Osteoblast (primary cell): Measurements from ENCODE around the gene RHOF. TPM values are rescaled to one million over a fixed set of nuclear protein-coding genes. Genes with fewer than 3 reads are reported as not detected.

Experiments
- DNase-seq: peaks from one replicate; pipeline ENCODE4 v3.0.0; 2011; ENCODE audit warnings: low spot score, mixed read lengths; ENCODE audit not compliant: insufficient read length; ENCODE audit errors: missing footprints
- H2AFZ ChIP-seq: 2 replicates; pipeline ENCODE4 v1.6.0; 2011; ENCODE audit warnings: mild to moderate bottlenecking, low read length
- H3K27ac ChIP-seq: 2 replicates; pipeline ENCODE4 v1.5.1; 2011; ENCODE audit warnings: mild to moderate bottlenecking, low read depth, low read length, moderate library complexity
- H3K27me3 ChIP-seq: 2 replicates; pipeline ENCODE4 v1.6.0; 2012; ENCODE audit warnings: mild to moderate bottlenecking, control low read depth, inconsistent platforms, low read length, moderate library complexity; ENCODE audit not compliant: insufficient read depth
- H3K36me3 ChIP-seq: 2 replicates; pipeline ENCODE4 v1.5.1; 2011; ENCODE audit warnings: mild to moderate bottlenecking, low read length, control low read depth, moderate library complexity; ENCODE audit not compliant: insufficient read depth
- H3K4me1 ChIP-seq: 2 replicates; pipeline ENCODE4 v1.5.1; 2011; ENCODE audit warnings: mild to moderate bottlenecking, low read length, control low read depth, moderate library complexity; ENCODE audit not compliant: insufficient read depth
- H3K4me2 ChIP-seq: 2 replicates; pipeline ENCODE4 v1.6.0; 2011; ENCODE audit warnings: mild to moderate bottlenecking, low read length; ENCODE audit not compliant: insufficient read depth
- H3K4me3 ChIP-seq: fragments of 200-600 bp; sonication (generic); 3 replicates; pipeline ENCODE4 v1.5.1; 2012; ENCODE audit warnings: mild to moderate bottlenecking, low read length, inconsistent platforms; ENCODE audit not compliant: insufficient read depth
- H3K79me2 ChIP-seq: 2 replicates; pipeline ENCODE4 v1.6.0; 2012; ENCODE audit warnings: mild to moderate bottlenecking, low read length, control low read depth, inconsistent platforms; ENCODE audit not compliant: insufficient read depth
- H3K9me3 ChIP-seq: 2 replicates; pipeline ENCODE4 v1.5.1; 2011; ENCODE audit warnings: low read depth, low read length, control low read depth
- H4K20me1 ChIP-seq: 2 replicates; pipeline ENCODE4 v1.6.0; 2012; ENCODE audit warnings: mild to moderate bottlenecking, low read length, control low read depth; ENCODE audit not compliant: insufficient read depth
- CTCF ChIP-seq: IDR thresholded peaks from 2 replicates; pipeline ENCODE4 v1.5.1; 2011; ENCODE audit warnings: mild to moderate bottlenecking, low read depth, low read length, moderate library complexity; ENCODE audit errors: extremely low read depth
- total RNA-seq: library from RNA; depleted of rRNA; stranded (reverse); fragments of >200 nt; gene quantifications from 2 replicates; pipeline ENCODE4 v1.2.3, GENCODE V29; 2012

The RHOF gene
- total RNA-seq, 1 donor = 8.3 TPM

- no peak for DNase-seq
- Histone ChIP-seq H3K4me3 (peak overlapping the region; percentile 86), H3K27ac (peak overlapping the region; percentile 56), H3K4me1 (peaks cover 39% of the 10 kb centered on the region), H4K20me1 (peaks cover 36% of the 10 kb centered on the region), H3K79me2 (peaks cover 80% of the 10 kb centered on the region), H3K9me3 (no peaks in the 10 kb centered on the region), H3K27me3 (no peaks in the 10 kb centered on the region), H3K36me3 (peaks cover 37% of the 10 kb centered on the region), H3K4me2 (peak overlapping the region; percentile 99), H2AFZ (no peak overlapping the region)
- TF ChIP-seq CTCF = no peak
Measured at GRCh38 chr12:121806009-121806545, 12.6 kb upstream of the RHOF start.

- peaks cover 75% of the 10 kb centered on the region for H3K79me2 ChIP-seq
- H3K4me2 ChIP-seq = peak overlapping the region; percentile 99
- H3K9me3 ChIP-seq = no peaks in the 10 kb centered on the region
- TF ChIP-seq CTCF = no peak
- peak overlapping the region; percentile 86 for H3K4me3 ChIP-seq
- H4K20me1 ChIP-seq = peaks cover 29% of the 10 kb centered on the region
- DNase-seq = peak; percentile 93
- H3K27ac ChIP-seq = peak overlapping the region; percentile 56
- H3K4me1 ChIP-seq = peaks cover 36% of the 10 kb centered on the region
- peaks cover 30% of the 10 kb centered on the region for H3K36me3 ChIP-seq
- no peak overlapping the region for H2AFZ ChIP-seq
- H3K27me3 ChIP-seq = no peaks in the 10 kb centered on the region
Measured at GRCh38 chr12:121805171-121806008, 11.9 kb upstream of the RHOF start.

GRCh38 chr12:121804417-121805111, 11.1 kb upstream of the RHOF start:
- H3K27me3 ChIP-seq = no peaks in the 10 kb centered on the region
- peaks cover 27% of the 10 kb centered on the region for H4K20me1 ChIP-seq
- H3K4me3 ChIP-seq = peak overlapping the region; percentile 86
- peaks cover 36% of the 10 kb centered on the region for H3K4me1 ChIP-seq
- peak; percentile 94 for DNase-seq
- H3K4me2 ChIP-seq = peak overlapping the region; percentile 99
- H3K36me3 ChIP-seq = peaks cover 25% of the 10 kb centered on the region
- H3K9me3 ChIP-seq = no peaks in the 10 kb centered on the region
- H2AFZ ChIP-seq = no peak overlapping the region
- H3K79me2 ChIP-seq = peaks cover 67% of the 10 kb centered on the region
- peak overlapping the region; percentile 48 for H3K27ac ChIP-seq
- no peak for TF ChIP-seq CTCF
